Suppressor macrophage treated with lipopolysaccharide for 1 hour (primary cell): ENCODE data around the gene PKD1.

ENCODE experiments used
- DNase-seq, 3 donors: peaks; one replicate each; pipeline ENCODE4 v3.0.0-alpha.2; 2020 to 2022

Gene PKD1

DNA sequence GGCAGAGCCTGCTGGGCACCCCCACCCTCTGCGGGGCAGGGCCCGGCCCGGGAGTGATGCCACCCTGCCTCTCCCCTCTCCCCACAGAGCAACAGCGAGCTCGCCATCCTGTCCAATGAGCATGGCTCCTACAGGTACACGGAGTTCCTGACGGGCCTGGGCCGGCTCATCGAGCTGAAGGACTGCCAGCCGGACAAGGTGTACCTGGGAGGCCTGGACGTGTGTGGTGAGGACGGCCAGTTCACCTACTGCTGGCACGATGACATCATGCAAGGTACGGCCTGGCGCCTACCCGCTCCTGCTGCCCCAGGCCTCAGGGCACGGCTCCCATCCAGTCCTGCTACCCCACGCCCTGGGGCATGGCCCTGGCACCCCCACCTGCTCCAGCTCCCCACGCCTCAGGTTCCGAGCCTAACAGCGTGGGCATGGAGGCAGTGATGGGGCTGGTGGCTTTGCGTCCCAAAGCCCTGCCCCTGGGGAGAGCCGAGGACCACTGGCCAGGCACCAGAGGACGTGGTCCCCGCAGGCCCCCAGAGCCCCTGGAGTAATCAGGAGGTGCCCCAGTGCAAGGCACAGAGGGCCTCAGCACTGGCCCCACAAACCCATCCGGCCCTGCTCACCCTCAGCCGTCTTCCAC, 49.5 kb downstream of the PKD1 start:
- DNase-seq, result no peak

DNA sequence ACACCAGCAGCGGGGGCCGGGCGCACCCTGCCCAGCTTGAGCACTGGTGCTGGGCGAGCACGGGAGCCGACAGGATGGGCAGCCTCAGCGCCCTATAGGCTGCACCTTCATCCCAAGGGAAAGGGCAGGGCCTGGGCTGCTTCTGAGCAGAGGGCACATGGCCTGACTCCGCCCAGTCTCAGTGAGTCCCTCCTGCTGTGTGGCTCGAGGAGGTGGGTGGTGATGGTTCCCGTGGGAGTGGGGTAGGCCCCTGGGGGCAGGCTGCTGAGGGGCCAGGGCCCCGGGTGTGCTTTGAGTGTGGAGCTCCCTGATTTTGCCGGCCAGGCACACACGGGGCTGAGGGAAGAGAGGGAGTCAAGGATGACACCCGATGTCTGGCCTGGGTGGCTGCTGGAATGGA, 50.0 kb downstream of the PKD1 start:
- DNase-seq, result no peak

DNA sequence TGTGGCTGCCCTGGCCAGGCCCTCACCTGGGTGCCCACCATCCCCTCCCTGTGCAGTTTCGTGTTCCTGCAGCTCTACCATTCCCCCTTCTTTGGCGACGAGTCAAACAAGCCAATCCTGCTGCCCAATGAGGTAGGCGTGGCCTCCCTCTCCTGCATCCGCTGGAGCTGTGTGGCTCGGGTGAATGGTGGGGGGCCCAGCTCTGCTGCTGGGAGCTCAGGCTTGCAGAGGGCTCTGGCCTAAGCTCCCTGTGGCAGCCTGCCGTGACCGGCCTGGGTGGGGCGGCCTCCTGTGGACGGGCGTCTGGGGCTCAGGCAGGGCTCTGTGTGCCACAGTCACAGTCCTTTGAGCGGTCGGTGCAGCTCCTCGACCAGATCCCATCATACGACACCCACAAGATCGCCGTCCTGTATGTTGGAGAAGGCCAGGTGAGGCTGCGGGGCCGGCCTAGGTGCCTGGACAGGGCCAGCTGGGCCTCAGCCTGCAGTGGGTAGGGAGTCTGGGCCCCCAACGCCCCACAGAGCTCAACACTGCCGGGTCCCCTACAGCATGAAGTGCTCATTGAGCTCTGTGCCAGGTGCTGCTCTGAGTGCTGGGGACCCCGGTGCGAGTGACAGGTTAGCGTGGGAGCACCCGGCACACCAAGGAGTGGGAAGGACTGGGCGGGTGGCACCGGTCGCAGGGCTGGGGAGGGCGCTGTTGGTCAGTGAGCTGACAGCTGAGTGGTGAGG, 50.6 kb downstream of the PKD1 start:
- no peak for DNase-seq

DNA sequence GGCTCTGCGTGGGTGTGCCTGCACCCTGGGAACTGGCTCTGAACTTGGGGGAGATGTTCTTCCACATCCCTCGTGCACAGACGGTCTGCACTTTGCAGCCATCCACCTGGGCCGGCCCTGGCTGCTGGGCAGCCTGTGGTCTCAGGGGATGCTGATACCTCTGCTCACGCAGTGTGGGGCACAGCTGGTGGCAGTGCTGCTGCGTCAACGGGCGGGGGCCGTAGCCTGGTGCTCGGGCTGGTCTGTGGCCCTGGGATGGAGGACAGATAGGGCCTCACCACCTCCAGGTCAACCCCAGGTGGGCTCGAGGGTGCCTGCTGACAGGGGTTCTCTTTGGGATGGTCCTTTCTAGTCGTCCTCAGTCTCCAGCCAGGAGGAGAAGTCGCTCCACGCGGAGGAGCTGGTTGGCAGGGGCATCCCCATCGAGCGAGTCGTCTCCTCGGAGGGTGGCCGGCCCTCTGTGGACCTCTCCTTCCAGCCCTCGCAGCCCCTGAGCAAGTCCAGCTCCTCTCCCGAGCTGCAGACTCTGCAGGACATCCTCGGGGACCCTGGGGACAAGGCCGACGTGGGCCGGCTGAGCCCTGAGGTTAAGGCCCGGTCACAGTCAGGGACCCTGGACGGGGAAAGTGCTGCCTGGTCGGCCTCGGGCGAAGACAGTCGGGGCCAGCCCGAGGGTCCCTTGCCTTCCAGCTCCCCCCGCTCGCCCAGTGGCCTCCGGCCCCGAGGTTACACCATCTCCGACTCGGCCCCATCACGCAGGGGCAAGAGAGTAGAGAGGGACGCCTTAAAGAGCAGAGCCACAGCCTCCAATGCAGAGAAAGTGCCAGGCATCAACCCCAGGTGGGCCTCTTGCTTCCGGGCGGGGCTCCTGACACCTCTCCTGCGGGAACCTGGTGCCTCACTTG, 51.6 kb downstream of the PKD1 start:
- no peak for DNase-seq

DNA sequence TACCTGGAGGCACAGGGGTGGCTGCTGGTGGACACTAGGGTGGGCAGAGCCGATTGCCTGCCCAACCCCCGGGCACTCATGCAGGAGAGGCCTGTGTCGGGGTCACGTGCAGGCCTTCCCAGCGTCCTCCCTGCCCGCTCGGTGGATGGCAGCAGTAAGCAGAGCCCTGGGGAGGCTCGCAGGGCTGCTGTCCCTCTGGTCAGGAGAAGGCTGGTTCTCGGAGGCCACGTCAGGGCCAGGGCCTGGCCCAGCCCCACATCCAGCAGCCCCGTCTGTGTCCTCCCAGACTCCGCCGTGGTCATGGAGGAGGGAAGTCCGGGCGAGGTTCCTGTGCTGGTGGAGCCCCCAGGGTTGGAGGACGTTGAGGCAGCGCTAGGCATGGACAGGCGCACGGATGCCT, 52.3 kb downstream of the PKD1 start:
- DNase-seq, result no peak

DNA sequence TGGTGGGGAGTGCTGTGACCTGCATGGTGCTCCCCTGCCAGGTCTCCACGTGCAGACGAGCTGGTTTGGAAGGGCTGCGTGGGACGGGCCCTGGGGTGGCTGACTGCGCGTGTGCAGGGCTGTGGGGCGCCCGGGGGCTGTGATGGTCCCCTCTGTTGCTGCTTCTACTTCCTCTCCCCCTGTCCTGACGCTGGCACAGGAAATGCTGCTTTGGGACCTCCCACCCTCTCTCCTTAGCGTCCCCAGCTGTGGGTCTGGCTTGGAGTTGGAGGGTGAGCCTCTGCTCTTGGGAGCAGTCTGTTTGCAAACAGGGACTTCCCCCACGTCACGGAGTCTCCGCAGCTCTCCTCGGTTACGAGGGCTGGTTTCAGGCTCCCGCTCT, 52.7 kb downstream of the PKD1 start:
- no peak for DNase-seq

DNA sequence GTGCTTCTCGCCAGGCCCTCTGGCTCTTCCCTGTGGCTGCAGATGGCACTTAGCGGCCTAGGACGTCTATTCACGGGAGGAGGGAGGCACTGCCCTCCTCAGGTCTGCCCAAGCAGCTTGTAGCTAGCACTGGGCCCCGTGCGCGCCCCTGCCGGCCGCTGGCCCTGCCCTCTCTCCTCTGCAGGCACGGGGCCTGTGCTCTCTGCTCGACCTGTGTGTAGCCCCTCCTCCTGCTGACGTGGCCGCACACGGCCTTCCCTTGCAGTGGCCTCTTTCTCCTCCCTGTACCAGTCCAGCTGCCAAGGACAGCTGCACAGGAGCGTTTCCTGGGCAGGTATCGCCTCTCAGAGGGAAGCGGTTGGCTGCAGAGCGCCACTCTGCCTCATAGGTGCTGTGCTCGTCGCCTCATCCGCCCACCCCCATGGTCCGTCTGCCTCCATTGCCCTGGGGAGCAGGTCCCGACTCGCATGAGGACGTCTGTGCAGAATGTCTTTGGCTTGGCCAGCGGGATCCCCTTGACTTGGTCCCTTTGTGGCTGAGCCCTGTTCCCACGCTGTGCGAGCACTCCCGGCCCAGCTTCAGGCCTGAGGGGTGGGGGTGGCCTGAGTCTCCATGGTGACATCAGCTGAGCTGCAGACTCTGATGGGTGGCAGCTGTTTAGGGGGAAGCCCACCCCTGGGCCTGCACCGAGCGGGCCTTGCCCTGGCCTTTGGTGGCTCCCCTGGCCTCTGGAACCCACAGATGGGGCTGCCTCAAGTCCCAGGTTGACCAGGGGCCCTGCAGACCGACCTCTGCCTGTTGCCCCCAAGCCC, 53.3 kb downstream of the PKD1 start:
- no peak for DNase-seq

DNA sequence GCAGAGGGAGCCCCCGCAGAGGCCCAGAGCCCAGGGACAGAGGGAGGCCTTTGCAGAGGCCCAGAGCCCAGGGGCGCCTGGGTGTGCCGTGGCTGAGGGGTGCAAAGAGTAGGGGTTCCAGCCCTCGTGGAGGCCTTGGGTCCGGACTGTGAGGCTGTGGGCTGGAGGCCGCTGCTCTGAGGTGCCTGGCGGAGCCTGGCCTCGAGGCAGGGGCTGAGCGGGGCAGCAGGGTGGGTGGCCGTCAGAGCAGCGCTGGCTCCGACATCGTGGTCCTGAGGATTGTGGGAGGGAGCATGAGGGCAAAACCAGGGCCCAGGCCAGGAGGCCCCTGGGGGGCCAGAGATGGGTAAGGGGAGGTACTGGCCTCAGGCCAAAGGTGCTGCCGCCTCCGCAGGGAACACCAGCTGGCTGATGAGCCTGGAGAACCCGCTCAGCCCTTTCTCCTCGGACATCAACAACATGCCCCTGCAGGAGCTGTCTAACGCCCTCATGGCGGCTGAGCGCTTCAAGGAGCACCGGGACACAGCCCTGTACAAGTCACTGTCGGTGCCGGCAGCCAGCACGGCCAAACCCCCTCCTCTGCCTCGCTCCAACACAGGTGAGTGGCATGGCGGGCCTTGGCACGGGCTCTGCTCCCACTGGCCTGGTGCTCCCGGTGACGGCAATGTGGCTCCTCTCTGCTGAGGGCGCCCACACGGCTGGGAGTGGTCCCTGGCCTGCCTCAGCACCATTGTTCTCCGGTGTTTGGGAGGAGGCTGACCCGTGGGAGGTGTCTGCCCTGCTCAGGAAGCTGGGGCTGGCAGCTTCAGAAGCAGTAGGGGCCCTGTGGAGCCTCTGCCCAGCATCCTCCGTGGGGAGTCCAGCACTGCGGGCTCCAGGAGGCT, 54.3 kb downstream of the PKD1 start:
- DNase-seq, result no peak

DNA sequence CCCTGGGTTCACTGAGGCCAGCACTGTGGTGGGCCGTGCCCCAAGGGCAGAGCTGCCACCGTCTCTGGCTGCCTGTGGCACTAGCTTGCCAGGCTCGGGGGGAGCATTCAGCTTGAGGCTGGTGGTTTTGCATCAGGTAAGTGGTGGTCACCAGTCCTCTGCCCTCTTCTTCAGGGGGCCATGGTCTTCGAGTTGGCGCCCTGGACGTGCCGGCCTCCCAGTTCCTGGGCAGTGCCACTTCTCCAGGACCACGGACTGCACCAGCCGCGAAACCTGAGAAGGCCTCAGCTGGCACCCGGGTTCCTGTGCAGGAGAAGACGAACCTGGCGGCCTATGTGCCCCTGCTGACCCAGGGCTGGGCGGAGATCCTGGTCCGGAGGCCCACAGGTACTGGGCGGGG, 55.7 kb downstream of the PKD1 start:
- DNase-seq, result no peak

DNA sequence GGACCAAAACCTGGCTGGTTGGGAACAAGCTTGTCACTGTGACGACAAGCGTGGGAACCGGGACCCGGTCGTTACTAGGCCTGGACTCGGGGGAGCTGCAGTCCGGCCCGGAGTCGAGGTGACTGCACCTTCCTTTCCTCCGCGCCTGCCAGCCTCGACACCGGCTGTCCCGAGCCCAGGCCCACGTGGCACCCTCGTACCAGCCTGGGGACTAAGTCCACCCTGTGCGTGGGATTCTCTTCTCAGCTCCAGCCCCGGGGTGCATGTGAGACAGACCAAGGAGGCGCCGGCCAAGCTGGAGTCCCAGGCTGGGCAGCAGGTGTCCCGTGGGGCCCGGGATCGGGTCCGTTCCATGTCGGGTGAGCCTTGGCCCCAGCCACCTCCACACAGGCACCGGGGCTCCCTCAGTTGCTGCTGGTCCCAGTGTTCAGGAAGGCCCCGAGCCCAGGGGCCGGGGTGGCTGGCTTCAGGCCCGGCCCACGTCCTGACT, 56.3 kb downstream of the PKD1 start:
- DNase-seq, result no peak

DNA sequence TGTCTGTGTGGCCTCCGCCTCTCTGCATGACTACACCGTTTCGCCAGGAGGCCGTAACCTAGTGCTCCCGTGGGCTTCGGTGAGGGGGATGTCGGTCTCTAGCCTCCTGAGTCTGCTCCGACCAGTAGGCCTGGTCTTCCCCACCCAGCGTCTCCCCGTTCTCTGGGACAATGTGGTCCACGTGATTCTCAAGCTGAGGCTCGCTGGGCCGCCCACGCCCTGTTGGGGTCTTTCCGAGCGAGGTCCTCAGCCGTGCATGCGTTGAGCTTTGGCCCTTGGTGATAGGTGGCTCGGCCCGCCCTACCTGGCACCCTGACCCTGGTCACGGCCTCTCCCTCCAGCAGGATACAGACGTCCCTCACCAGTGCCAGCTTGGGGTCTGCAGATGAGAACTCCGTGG, 57.0 kb downstream of the PKD1 start:
- DNase-seq, result no peak

DNA sequence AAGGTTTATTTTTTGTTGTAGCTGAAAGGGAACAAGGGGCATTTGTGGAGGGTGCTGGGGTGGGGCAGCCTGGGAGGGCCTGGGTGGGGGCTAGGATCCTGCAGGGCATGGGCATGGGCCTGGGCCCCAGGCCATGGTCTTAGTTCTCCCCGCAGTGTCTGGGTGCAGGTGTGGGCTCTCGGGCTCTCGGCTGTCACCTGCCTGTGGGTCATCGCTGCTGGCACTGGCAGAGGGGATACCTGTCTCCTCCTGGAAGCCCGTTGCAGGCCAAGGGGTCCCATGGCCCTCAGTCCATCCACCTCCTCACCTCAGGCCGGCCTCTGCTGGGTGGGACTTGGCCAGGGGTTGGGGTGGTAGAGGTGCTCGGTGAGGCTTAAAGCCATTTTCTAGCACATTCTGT, 57.6 kb downstream of the PKD1 start:
- DNase-seq, result no peak

DNA sequence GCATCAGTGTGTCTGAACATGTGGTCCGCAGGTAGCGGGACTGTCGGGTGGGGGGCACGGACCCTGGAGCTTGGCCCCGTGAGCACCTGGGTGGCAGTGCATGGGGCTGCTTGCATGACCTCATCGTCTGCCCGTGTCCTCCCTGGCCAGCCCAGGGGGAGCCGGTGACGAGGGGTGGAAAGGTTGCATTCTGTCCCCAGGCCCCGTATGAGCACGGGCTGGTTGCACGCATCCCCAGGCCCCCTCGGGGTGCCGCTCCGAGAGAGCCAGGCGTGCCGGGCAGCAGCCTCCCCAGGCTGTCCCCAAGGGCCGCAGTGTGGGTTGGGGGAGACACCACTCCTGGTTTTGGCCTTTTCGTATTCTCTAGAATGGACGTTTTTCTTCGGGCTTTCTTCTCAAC, 58.0 kb downstream of the PKD1 start:
- no peak for DNase-seq

DNA sequence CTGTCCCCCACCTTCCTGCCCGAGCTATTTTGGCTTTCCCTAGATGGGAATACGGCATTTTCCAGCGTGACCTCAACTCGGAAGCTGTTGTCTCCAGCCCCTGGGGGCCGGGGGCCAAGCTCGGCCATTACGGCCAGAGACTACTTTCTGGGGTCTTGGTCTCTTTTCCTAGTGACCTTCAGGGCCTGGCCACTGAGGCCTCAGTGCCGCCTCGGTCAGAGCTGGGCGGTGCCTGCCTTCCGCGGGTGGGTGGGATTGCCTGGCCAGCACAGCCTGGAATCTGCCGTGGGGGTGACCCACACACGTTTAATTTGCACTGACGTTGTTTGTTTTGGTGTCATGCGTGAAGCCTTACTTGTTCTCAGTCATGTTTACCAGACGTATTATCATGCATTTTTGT, 58.7 kb downstream of the PKD1 start:
- DNase-seq, result no peak

DNA sequence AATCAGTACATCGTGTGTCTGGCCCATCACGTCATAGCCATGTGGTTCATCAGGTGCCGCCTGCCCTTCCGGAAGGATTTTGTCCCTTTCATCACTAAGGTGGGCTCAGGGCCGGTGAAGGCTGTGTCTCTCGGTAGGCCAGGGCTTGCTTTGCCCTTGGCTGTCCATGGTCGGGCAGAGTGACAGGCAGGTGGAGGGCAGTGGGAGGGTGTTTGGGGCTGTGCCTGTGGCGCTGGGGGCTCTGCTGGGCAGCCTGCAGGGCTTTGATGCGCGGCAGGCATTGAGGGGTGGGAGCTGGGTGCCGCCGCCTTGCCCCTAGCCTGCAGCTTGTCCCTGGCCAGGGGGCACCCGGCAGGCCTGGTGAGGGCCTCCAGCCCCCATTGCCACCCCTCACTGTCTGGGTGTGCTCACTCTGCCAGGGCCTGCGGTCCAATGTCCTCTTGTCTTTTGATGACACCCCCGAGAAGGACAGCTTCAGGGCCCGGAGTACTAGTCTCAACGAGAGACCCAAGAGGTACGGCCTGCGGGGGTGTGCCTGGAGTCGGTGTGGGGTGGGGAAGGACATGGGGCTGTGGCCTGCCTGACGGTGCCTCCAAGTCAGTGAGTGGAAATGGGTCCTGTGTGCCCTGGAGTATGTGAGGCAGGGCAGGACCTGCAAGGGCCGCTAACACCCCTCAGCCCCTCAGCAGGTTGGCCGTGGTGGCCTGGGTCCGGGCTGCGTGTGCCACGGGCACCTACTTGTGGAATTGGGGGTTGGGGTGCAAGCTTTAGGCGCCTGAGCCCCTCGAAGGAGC, 59.4 kb downstream of the PKD1 start:
- no peak for DNase-seq

DNA sequence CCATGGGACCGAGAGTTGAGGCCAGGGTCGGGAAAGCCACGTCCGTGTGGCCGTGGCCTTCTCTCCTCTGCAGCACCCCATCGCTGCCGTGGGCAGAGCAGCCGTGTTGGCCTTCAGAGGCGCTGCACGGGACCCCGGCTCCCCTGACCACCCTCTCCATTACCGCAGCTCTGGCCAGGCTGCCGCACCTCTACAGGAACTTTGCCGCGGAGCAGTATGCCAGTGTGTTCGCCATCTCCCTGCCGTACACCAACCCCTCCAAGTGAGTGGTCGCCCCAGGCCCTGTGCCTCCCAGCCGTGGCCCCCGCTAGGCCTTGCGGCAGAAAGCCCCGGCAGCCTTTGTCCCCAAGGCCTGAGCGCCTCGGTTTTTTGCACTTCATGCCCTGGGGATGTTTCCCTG, 60.1 kb downstream of the PKD1 start:
- DNase-seq, result no peak

DNA sequence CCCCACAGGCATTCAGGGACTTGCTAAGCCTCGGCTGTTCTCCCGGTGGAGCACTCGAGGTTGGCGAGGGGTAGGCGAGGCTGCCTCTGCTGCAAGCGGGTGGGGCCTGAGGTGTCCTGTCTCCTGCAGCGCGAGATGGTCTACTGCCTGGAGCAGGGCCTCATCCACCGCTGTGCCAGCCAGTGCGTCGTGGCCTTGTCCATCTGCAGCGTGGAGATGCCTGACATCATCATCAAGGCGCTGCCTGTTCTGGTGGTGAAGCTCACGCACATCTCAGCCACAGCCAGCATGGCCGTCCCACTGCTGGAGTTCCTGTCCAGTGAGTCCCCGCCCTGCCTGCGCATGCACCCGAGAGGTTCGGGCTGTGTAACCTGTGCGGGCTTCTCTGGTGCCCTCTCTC, 61.6 kb downstream of the PKD1 start:
- no peak for DNase-seq

DNA sequence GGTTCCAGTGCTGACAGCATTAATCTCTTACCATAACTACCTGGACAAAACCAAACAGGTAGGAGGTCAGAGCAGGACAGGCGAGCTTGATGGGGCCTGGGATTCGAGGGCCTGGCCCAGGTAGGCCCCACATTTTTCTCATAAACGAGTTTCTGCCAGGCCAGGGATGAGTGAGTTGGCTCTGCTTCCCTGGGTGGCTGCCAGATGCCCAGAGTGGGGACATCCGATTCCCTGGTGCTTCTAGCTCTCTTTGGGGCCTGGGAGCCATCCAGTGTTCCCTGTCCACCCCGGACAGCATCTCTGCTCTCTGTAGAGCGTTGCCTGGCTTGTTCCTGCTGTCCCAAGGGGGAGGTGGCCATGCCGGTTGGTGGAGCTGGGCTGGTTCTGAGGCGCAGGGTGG, 62.8 kb downstream of the PKD1 start:
- no peak for DNase-seq

DNA sequence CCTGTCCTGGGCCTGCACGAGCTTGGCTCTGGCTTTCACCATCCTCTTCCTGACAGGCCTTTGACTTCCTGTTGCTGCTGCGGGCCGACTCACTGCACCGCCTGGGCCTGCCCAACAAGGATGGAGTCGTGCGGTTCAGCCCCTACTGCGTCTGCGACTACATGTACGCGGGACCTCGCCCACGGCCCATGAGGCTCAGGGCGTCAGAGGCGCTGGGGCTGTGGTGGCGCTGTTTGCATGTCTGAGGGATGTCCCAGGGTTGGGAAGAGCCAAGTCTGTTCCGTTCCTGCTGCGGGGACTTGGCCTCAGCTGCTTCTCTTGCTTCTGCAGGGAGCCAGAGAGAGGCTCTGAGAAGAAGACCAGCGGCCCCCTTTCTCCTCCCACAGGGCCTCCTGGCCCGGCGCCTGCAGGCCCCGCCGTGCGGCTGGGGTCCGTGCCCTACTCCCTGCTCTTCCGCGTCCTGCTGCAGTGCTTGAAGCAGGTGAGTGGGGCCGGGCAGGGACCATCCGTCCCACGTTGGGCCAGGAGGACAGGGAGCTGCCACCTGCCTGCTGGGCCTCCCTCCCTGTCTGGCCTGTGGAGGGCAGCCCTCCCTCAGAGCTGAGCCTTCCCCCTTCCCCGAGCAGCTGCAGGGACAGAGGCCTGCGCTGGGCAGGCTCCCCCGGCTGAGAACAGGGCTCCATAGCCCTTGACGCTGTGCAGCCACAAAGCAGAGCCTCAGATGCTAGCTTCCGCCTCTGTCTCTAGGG, 64.1 kb downstream of the PKD1 start:
- no peak for DNase-seq
